Globus pallidus (tissue), 1 donor: ENCODE results near the gene FREM1.

Source experiments
- DNase-seq: peaks from one replicate; pipeline ENCODE4 v3.0.0-alpha.2; 2015; ENCODE audit warnings: low spot score

The FREM1 gene

DNA sequence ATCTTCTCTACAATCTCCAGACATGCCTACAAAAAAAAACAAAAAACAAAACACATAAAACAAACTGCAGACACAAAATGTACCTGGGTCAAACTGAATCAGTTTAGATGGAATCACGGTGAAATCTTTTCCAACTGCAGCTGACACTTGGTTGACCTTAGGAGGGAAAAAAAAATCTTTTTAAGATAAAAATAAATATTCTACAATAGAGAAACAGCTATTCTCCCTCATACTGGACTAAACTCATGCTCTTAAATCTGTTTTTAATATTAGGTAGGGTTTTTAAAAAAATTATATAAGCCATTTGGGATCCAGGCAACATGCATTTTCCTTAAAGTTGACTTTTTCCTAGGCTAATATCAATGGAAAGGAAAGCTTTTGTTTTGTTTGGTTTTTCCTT lies 153.9 kb downstream of the FREM1 start:
- DNase-seq, result no peak

- no peak for DNase-seq
Observed at GRCh38 chr9:14752871-14753270, 157.4 kb downstream of the FREM1 start.

GRCh38 chr9:14752271-14752670 lies 158.0 kb downstream of the FREM1 start:
- no peak for DNase-seq

DNA sequence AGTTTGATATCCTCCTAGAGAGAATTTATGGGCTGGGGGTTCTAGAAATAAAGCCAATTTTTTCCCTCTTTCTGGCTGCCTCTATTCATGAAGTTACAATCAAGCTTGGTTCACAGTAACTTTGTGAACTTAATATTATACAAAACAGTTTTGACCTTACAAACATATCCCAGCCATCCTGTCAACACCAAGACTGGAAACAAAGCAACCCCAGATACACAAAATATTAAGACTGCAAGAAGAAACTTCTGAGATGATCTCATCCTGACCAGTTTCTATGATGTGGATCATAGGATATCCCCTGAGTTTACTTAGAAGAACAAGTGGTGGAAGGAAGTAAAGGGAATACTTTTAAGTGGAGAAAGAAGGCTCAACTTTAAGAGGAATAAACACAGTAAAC lies 159.4 kb downstream of the FREM1 start:
- no peak for DNase-seq

- peak; percentile 6 for DNase-seq
Observed at GRCh38 chr9:14749741-14750211, 160.5 kb downstream of the FREM1 start.

DNA sequence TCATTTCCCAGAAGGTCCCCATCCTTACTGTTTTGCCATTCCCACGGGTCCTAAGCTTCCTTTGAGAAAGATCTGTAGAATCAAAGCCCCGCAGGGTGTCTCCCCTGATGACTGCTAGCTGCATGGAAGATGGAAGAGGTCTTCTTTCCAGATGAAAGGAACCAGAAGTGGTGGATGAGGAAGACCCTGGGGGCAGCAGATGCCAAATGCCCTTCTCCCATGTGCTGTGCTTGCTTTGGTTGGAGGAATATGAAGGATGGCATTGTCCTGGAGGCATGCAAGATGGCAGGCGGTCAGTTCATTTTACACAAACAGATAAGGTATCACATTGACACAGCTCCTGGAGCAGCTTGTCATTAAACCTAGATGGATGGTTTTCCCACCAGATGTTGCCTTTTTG lies 161.9 kb downstream of the FREM1 start:
- DNase-seq, result no peak

DNA sequence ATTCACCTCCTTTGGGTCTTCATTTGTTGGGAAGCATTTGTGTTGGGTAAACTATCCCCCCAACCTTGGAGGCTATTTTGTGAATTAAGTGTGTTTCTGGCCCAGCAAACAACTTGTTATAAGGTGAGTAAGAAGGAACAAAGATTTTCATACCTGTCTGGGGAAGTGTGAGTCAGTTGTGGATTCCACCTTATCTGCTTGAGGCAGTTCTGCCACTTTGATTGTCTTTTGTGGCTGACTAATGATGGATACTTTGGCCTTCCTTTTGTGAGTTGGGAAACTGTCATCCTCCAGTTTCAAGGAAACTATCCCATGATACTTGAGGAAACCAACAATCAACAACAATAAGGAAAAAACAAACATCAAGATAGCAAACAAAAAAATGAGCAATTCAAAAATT lies 163.1 kb downstream of the FREM1 start:
- DNase-seq, result no peak

GRCh38 chr9:14746626-14747025 lies 163.6 kb downstream of the FREM1 start:
- DNase-seq, result no peak

DNA sequence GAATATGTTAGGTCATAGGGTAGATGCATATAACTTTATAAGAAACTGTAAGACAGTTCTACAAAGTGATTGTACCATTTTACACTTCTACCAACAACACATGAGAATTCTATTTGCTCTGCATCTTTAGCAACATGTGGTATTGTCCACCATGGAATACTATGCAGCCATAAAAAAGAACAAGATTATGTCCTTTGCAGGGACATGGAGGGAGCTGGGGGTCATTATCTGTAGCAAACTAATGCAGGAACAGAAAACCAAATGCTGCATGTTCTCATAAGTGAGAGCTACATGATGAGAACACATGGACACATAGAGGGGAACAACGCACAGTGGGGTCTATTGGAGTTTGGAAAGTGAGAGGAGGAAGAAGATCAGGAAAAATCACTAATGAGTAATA lies 165.5 kb downstream of the FREM1 start:
- no peak for DNase-seq

DNA sequence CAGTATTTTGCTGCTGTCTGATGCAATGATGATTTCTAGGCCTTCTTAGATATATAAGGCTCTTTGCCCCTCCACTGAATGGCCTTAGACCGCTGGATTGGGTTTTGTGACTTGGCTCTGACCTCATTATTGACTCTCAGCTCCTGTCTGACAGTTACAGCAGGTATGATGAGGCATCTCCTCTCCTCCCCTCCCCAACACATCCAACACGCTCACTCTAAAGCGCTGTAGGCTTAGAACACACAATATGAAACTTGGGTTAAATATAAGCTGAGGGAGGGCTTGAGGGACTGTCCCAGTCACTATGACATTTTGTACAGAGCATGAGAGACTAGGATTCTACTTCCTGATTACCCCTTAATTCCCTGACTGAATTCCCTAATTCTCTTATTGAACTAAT lies 168.9 kb downstream of the FREM1 start:
- no peak for DNase-seq

GRCh38 chr9:14733133-14733532 lies 177.1 kb downstream of the FREM1 start:
- no peak for DNase-seq

- DNase-seq, result no peak
Observed at GRCh38 chr9:14731294-14731981, 178.8 kb downstream of the FREM1 start.

GRCh38 chr9:14730461-14730898 lies 179.7 kb downstream of the FREM1 start:
- no peak for DNase-seq

DNA sequence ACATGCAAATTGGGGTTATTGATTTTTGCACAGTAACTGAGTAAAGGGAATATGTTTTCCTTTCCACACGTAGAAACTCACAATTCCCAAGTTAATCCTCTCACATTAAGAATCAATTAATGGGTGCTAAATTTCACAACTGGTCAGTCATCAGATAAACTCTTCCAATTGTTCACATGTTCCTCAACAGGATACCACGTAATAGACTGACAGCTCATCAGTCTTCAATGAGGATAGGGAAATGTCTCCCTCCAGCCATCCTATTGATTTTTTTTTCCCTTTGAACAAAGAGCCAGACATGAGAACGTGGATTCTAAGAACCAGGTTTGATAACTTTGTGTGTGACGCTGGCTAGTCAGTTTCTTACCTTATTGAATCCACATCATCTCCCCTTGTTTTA lies 186.9 kb downstream of the FREM1 start:
- DNase-seq, result no peak

GRCh38 chr9:14722391-14723035 lies 187.7 kb downstream of the FREM1 start, which contains the start of gene CER1:
TSS of gene CER1 (minus strand) at chr9:14722733. CDS start at chr9:14722672, 61 bp downstream.
- DNase-seq, result no peak

DNA sequence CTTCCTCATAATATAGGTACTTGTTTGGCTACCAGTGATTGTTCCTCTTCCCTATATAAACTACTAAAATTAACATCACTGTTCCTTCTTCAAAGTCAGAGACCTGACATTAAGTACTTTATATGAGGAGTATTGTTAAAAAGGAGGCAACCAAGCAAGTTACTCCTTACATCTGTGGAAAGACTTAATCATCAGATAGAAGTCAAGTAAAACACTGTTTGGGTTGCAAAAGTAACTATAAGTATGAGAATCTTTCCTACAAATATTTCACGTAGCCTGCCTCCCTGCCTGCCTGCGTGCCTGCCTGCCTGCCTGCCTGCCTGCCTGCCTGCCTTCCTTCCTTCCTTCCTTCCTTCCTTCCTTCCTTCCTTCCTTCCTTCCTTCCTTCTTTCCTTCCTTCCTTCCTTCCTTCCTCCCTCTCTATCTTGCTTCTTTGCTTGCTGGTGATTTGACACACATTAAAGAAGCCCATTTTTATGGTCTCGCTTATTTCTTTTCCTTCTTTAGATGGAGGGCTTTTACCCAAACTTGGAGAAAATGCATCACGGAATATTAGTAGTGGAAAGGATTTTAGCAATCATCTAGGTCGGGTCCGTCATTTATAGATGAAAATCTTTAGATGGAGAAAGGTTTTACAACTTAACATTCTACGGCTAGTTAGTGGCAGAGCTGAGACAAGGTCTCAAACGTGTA lies 190.9 kb downstream of the FREM1 start:
- DNase-seq, result no peak

- DNase-seq, result no peak
Observed at GRCh38 chr9:14715102-14715501, 195.1 kb downstream of the FREM1 start.

DNA sequence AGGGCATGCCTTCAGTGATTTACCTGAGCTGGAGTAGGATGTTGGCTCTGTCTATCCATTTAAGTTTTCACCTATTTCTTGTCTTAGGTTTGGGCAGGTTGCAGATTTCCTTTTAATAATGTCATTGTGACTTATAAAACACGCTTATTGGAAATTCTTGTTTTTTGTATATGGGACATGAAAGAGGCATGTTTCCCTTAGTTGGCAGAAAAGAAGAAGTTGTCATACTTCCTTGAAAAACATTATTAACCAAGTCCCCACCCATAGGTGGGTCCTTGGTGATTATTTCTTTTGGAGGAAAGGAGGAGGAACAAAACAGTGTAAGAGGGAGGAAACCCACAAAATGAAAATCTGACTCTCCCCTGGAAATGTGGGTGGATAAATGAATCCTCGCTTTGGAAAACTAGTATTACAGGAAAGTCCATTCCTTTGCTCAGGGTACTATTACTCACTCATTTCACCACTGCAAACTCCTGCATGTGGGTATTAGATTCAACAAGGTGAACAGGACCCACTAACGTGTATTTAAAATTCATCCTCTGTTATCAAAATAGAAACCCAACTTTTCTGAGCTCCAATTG lies 197.0 kb downstream of the FREM1 start:
- no peak for DNase-seq

- no peak for DNase-seq
Observed at GRCh38 chr9:14710804-14711203, 199.4 kb downstream of the FREM1 start.

GRCh38 chr9:14706530-14707140 lies 203.6 kb downstream of the FREM1 start:
- DNase-seq, result no peak

GRCh38 chr9:14705079-14705478 lies 205.1 kb downstream of the FREM1 start:
- no peak for DNase-seq

DNA sequence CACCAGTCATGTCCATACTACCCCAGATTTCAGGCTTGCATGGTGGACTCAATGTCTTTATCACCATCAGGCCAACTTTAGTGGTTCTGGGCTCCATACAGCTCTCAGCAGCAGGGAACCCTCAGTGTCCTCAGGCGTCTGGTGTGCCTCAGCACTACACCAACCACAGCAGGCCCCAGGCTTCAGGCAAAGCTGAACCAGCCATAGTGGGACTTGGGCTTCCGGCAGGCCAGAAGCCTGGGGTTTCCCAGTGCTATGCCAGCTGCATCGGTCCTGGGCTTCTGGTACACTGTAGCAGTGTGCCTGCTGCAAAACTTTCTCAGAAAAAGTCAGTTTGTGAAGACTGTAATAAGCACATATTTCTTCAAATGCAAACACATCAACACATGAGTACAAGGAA lies 205.9 kb downstream of the FREM1 start:
- no peak for DNase-seq
